GM23248 (cell line): ENCODE results near the gene RPS8. TPM values are rescaled to one million over a fixed set of nuclear protein-coding genes. Genes with fewer than 3 reads are reported as not detected.
"Not testable (repeated sequence)": the region's sequence is repeated elsewhere in the genome, so short reads cannot be mapped to it uniquely, and the experiment has no call there.

Experiments used
- DNase-seq: peaks from one replicate; pipeline ENCODE4 v3.0.0-alpha.2; 2015
- H2AFZ ChIP-seq: fragments of 200-600 bp; sonication (generic); 2 replicates; pipeline ENCODE4 v1.6.1; 2016; ENCODE audit warnings: antibody characterized with exemption
- H3F3A ChIP-seq: fragments of 200-600 bp; sonication (generic); 2 replicates; pipeline ENCODE4 v1.6.1; 2016; ENCODE audit warnings: mild to moderate bottlenecking, antibody characterized with exemption, mixed run types; ENCODE audit not compliant: insufficient read depth
- H3K27ac ChIP-seq: fragments of 200-600 bp; sonication (generic); 2 replicates; pipeline ENCODE4 v1.5.1; 2016; ENCODE audit warnings: mild to moderate bottlenecking
- H3K27me3 ChIP-seq: fragments of 200-600 bp; sonication (generic); replicated peaks from 2 replicates; pipeline ENCODE4 v1.6.1; 2016; ENCODE audit warnings: mild to moderate bottlenecking; ENCODE audit not compliant: insufficient read depth
- H3K36me3 ChIP-seq: fragments of 200-600 bp; sonication (generic); 2 replicates; pipeline ENCODE4 v1.6.1; 2016; ENCODE audit warnings: low read depth, mild to moderate bottlenecking
- H3K4me1 ChIP-seq: fragments of 200-600 bp; sonication (generic); 2 replicates; pipeline ENCODE4 v1.6.1; 2016; ENCODE audit warnings: mild to moderate bottlenecking; ENCODE audit not compliant: insufficient read depth
- H3K4me2 ChIP-seq: fragments of 200-600 bp; sonication (generic); one replicate; pipeline ENCODE4 v1.6.1; 2016; ENCODE audit warnings: mild to moderate bottlenecking; ENCODE audit not compliant: unreplicated experiment
- H3K4me3 ChIP-seq: fragments of 200-600 bp; sonication (generic); 2 replicates; pipeline ENCODE4 v1.5.1; 2016; ENCODE audit warnings: mild to moderate bottlenecking
- H3K79me2 ChIP-seq: fragments of 200-600 bp; sonication (generic); 2 replicates; pipeline ENCODE4 v1.6.1; 2016; ENCODE audit warnings: mild to moderate bottlenecking; ENCODE audit not compliant: insufficient read depth
- H3K9ac ChIP-seq: fragments of 200-600 bp; sonication (generic); 2 replicates; pipeline ENCODE4 v1.6.1; 2016; ENCODE audit warnings: mild to moderate bottlenecking
- H3K9me2 ChIP-seq: fragments of 200-600 bp; sonication (generic); 2 replicates; pipeline ENCODE4 v1.6.1; 2016; ENCODE audit warnings: mixed run types, mild to moderate bottlenecking, moderate library complexity; ENCODE audit not compliant: insufficient read depth
- H3K9me3 ChIP-seq: fragments of 200-600 bp; sonication (generic); one replicate; pipeline ENCODE4 v1.6.1; 2017; ENCODE audit warnings: low read depth
- H4K20me1 ChIP-seq: fragments of 200-600 bp; sonication (generic); 2 replicates; pipeline ENCODE4 v1.6.0; 2016; ENCODE audit not compliant: insufficient read depth
- EZH2 ChIP-seq: fragments of 200-600 bp; sonication (generic); IDR thresholded peaks from 2 replicates; pipeline ENCODE4 v1.6.1; 2018; ENCODE audit warnings: antibody characterized with exemption, mild to moderate bottlenecking; ENCODE audit not compliant: insufficient read depth, poor library complexity, severe bottlenecking
- EZH2phosphoT487 ChIP-seq: fragments of 200-600 bp; sonication (generic); IDR thresholded peaks from 2 replicates; pipeline ENCODE4 v1.6.1; 2018; ENCODE audit warnings: antibody characterized with exemption, moderate library complexity, mild to moderate bottlenecking, low read depth; ENCODE audit not compliant: insufficient read depth
- WGBS, 2 experiments: methylation state at CpG; one replicate each; pipeline ENCODE4 v1.1.6; 2015 to 2017; ENCODE audit warnings: low lambda C conversion rate in 2 of 2, low coverage in 1 of 2; ENCODE audit errors: missing lambda C conversion rate in 2 of 2; 5-methylcytosine and 5-hydroxymethylcytosine counted together
- in situ Hi-C: fragments of 300-500 bp; cut with MboI; formaldehyde crosslinking; loops from 2 replicates; pipeline ENCODE4 v1.15.0; 2020
- polyA plus RNA-seq: library from polyadenylated mRNA; unstranded; fragments of >200 nt; fragmentation: Nextera tagmentation; extraction: Ambion mirVana; gene quantifications from 2 replicates; pipeline ENCODE4 v1.2.1, GENCODE V29; 2016
- total RNA-seq: library from RNA; depleted of rRNA; stranded (reverse); fragments of >200 nt; shearing (Covaris generic); gene quantifications from 2 replicates; pipeline ENCODE4 v1.2.3, GENCODE V29; 2014

The RPS8 gene
- total and polyA plus RNA-seq, 2 experiments from 2014 or later, result 596 to 1,375 TPM

DNA sequence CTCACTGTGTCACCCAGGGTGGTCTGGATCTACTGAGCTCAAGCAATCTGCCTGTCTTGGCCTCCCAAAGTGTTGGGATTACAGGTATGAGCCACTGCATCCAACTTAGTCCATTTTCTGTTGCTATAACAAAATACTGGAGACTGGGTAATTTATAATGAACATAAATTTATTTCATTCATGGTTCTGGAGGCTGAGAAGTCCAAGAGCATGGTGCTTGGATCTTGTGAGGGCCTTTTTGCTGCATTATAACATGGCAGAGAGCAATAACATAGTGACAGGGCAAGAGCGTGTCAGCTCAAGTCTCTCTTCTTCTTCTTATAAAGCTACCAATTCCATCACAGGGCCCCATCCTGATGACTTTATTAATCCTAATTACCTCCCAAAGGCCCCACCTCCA, 39.3 kb upstream of the RPS8 start:
- TF ChIP-seq EZH2, result no peak
- TF ChIP-seq EZH2phosphoT487, result no peak
- in situ Hi-C loops, result no loop called here

DNA sequence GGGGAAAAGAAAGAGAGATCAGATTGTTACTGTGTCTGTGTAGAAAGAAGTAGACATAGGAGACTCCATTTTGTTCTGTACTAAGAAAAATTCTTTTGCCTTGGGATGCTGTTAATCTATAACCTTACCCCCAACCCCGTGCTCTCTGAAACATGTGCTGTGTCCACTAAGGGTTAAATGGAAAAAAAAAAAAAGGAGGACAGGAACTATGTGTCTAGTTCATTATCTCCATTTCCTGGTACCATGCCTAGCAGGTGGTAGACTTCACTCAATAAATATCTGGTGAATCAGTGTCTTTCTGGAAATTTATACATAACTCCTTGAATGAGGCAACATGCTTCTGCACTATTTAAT, 36.4 kb upstream of the RPS8 start:
- Histone ChIP-seq H3K4me1 (peaks cover 13% of the 10 kb centered on the region; the same call in 1 of the 2 replicates), H2AFZ (peak overlapping the region; percentile 95), H3K27ac (peak overlapping the region; percentile 70), H3K4me2 (peak overlapping the region; percentile 87), H3K79me2 (peaks cover 42% of the 10 kb centered on the region), H3K9ac (peak overlapping the region; percentile 84), H3K4me3 (peak overlapping the region; percentile 87)
- H3F3A ChIP-seq, H3K9me3 ChIP-seq, H3K9me2 ChIP-seq, in situ Hi-C loops, H4K20me1 ChIP-seq, H3K27me3 ChIP-seq, DNase-seq, H3K36me3 ChIP-seq: not testable (repeated sequence)
- WGBS, 2 experiments, result 83 to 100% methylated on average over 1 of the region's 1 CpG

More for the DNA sequence above, 39.3 kb upstream of the RPS8 start:
- Histone ChIP-seq H3K4me2 (no peak overlapping the region), H3K4me3 (no peak overlapping the region), H3K36me3 (no peaks in the 10 kb centered on the region), H3K9ac (no peak overlapping the region), H3K9me3 (no peaks in the 10 kb centered on the region), H3F3A (peaks cover 10% of the 10 kb centered on the region), H3K27me3 (no peaks in the 10 kb centered on the region), H3K79me2 (peaks cover 13% of the 10 kb centered on the region), H3K9me2 (no peaks in the 10 kb centered on the region), H4K20me1 (no peaks in the 10 kb centered on the region), H3K4me1 (peaks cover 20% of the 10 kb centered on the region), H2AFZ (no peak overlapping the region), H3K27ac (no peak overlapping the region)
- 100% methylated on average over 1 of the region's 1 CpG for WGBS, 2 experiments
- DNase-seq, result no peak

DNA sequence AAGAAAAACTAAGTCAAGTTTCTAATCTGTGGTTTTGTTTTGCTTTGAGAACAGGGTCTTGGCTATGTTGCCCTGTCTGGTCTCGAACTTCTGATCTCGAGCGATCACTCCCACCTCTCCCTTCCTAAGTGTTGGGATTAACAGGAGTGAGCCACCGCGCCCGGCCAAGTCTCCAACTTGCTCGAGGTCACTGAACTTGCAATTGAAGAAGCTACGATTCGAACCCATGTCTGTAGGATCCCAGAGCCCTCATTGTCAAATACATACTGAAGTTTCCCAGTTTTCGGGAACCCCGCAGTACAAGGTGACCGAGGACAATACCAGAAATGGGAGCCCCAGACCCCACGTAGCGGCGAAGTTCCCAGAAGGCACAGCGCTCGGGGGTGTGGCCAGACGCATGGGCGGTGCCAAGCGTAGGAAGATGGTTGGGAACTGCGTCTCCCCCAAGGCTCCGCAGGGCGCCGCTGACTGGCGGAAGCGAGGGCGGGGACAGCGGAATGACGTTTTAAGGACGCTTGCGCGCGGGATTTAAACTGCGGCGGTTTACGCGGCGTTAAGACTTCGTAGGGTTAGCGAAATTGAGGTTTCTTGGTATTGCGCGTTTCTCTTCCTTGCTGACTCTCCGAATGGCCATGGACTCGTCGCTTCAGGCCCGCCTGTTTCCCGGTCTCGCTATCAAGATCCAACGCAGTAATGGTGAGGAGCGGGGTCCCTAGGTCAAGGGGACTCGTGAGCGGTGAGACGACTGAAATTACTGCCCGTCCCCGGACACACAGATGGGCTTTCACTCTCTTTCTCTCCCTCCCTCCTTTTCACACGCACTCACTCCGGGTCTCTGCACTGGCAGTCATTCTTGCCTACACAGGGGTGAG, 35.8 kb upstream of the RPS8 start, which contains the start of gene KIF2C:
TSS of gene KIF2C (plus strand) at position 531 of the 872 bp plus-strand sequence. CDS start at position 627, 96 bp downstream.
- Histone ChIP-seq H3K36me3 (no peaks in the 10 kb centered on the region), H3K9me3 (no peaks in the 10 kb centered on the region), H3F3A (no peaks in the 10 kb centered on the region), H3K27me3 (no peaks in the 10 kb centered on the region), H3K4me2 (peak within 1 kb of the TSS; percentile 87), H3K27ac (peak within 1 kb of the TSS; percentile 70), H3K4me1 (peaks cover 12% of the 10 kb centered on the region; the same call in 1 of the 2 replicates), H3K9me2 (no peaks in the 10 kb centered on the region), H4K20me1 (no peaks in the 10 kb centered on the region), H3K79me2 (peaks cover 48% of the 10 kb centered on the region), H2AFZ (peak within 1 kb of the TSS; percentile 95), H3K4me3 (peak within 1 kb of the TSS; percentile 87), H3K9ac (peak within 1 kb of the TSS; percentile 84)
- no peak for TF ChIP-seq EZH2
- TF ChIP-seq EZH2phosphoT487, result no peak
- WGBS, 2 experiments, result 2 to 3% methylated on average over 57 of the region's 57 CpGs
- DNase-seq, result peak; percentile 99
- in situ Hi-C loops, result no loop called here

DNA sequence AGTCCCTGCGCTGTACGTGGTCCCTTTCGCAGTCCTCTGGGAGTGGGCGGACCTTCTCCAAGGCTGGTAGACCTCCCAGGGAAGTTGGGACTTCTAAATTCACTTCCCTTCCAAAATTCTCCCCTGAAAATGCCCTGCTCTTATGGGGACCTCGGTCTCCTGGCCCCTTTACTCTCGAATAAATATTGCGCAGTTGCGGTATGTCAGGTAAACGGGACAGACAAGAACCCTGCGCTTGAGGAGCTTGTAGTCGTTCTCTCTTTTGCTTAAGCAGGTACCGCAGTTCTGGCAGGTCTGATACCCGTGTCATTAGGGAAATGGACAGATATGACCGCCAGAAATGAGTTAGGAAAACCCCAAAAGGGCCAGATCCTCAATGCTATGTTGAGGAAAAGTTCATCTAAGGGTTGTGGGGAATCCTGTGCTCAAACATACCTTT, 35.1 kb upstream of the RPS8 start:
- Histone ChIP-seq H3K27me3 (no peaks in the 10 kb centered on the region), H3K4me2 (peak overlapping the region; percentile 87), H4K20me1 (no peaks in the 10 kb centered on the region), H3K79me2 (peaks cover 55% of the 10 kb centered on the region), H2AFZ (peak overlapping the region; percentile 95), H3K4me3 (peak overlapping the region; percentile 87), H3F3A (no peaks in the 10 kb centered on the region), H3K4me1 (peaks cover 12% of the 10 kb centered on the region; the same call in 1 of the 2 replicates), H3K27ac (no peak overlapping the region), H3K9ac (peak overlapping the region; percentile 84), H3K9me3 (no peaks in the 10 kb centered on the region), H3K9me2 (no peaks in the 10 kb centered on the region), H3K36me3 (no peaks in the 10 kb centered on the region)
- in situ Hi-C loops, result no loop called here
- peak; percentile 40 for DNase-seq
- 2 to 4% methylated on average over 14 of the region's 14 CpGs for whole genome bisulfite sequencing, 2 experiments
- TF ChIP-seq EZH2 (no peak), EZH2phosphoT487 (no peak)
